HCT116 (cell line): ENCODE data around the gene DLX2. TPM values are rescaled to one million over a fixed set of nuclear protein-coding genes. Genes with fewer than 3 reads are reported as not detected.

ENCODE experiments used
- ATAC-seq: fragments of 200-7000 bp; cut with Tn5 transposase; 2 replicates; pipeline ENCODE4 v1.9.1; 2020; ENCODE audit warnings: mild to moderate bottlenecking, moderate library complexity
- BruUV-seq: library from RNA; stranded (reverse); fragments of 400-500 nt; replicated peaks from 2 replicates; lab custom pipeline; 2021; lab: Mats Ljungman, UMichigan
- CTCF ChIA-PET: fragments of 300-600 bp; sonication (Branson Sonifier 250); formaldehyde crosslinking; loops from one replicate; lab custom pipeline; 2021; ENCODE audit warnings: antibody characterized with exemption; lab: Charles Lee
- POLR2A ChIA-PET: fragments of 300-600, 350-600 bp; sonication (Branson Sonifier 250); formaldehyde crosslinking; loops from one replicate; lab custom pipeline; 2021; ENCODE audit warnings: antibody characterized with exemption; lab: Charles Lee
- RAD21 ChIA-PET, 2 experiments: fragments of 300-600 bp; sonication (Branson Sonifier 250); formaldehyde crosslinking; loops; one replicate each; lab custom pipeline; 2023; ENCODE audit warnings: low total read pairs in 2 of 2; ENCODE audit not compliant: uncharacterized antibody in 2 of 2, unreplicated experiment in 2 of 2, low non-redundant PET in 1 of 2; lab: Charles Lee
- DNase-seq: peaks from one replicate; pipeline ENCODE4 v3.0.0-alpha.2; 2010; ENCODE audit warnings: low read depth, low spot score
- H2AFZ ChIP-seq: fragments of 200-600 bp; shearing (Covaris generic), sonication (generic); 2 replicates; pipeline ENCODE4 v1.6.1; 2017; ENCODE audit warnings: low read depth, mixed run types, mixed read lengths, antibody characterized with exemption, low read length; ENCODE audit not compliant: poor library complexity, severe bottlenecking
- H3K27ac ChIP-seq: 2 replicates; pipeline ENCODE4 v1.5.1; 2012; ENCODE audit warnings: low read depth, low read length
- H3K27me3 ChIP-seq: fragments of 200-600 bp; sonication (generic); 2 replicates; pipeline ENCODE4 v1.6.1; 2016; ENCODE audit warnings: mixed run types, low read length, mixed read lengths; ENCODE audit not compliant: insufficient read depth
- H3K36me3 ChIP-seq, 2 experiments: fragments of 200-500 bp in 1 of 2; fragments of 200-600 bp in 1 of 2; sonication (Bioruptor generic) in 1 of 2; sonication (generic) in 1 of 2; 2 replicates each; pipeline versions ENCODE4 v1.5.1 to v1.6.1; 2014 to 2016; ENCODE audit warnings: low read length in 2 of 2, inconsistent platforms in 1 of 2, mixed read lengths in 1 of 2, mixed run types in 1 of 2; ENCODE audit not compliant: insufficient read depth in 2 of 2, control insufficient read depth in 1 of 2
- H3K4me1 ChIP-seq, 2 experiments: fragments of 200-600 bp in 1 of 2; sonication (generic) in 1 of 2; 2 replicates each; pipeline versions ENCODE4 v1.5.1 to v1.6.1; 2012 to 2017; ENCODE audit warnings: low read length in 2 of 2, inconsistent platforms in 1 of 2, mild to moderate bottlenecking in 1 of 2, mixed read lengths in 1 of 2, mixed run types in 1 of 2, moderate library complexity in 1 of 2; ENCODE audit not compliant: insufficient read depth in 2 of 2, control insufficient read depth in 1 of 2
- H3K4me2 ChIP-seq: fragments of 200-600 bp; sonication (generic); 2 replicates; pipeline ENCODE4 v1.6.1; 2017; ENCODE audit warnings: mixed run types, low read length, mixed read lengths
- H3K4me3 ChIP-seq, 2 experiments: fragments of 200-600 bp in 1 of 2; sonication (generic) in 1 of 2; replicated peaks in 1 of 2; 2 replicates each; pipeline ENCODE4 v1.5.1; 2011 to 2016; ENCODE audit warnings: low read length in 2 of 2, control low read depth in 1 of 2, low read depth in 1 of 2, mild to moderate bottlenecking in 1 of 2, mixed read lengths in 1 of 2, mixed run types in 1 of 2
- H3K79me2 ChIP-seq: fragments of 200-600 bp; sonication (generic); 2 replicates; pipeline ENCODE4 v1.6.1; 2017; ENCODE audit warnings: mild to moderate bottlenecking, mixed run types, low read length, moderate library complexity, mixed read lengths; ENCODE audit not compliant: insufficient read depth
- H3K9ac ChIP-seq: fragments of 200-600 bp; sonication (generic); 2 replicates; pipeline ENCODE4 v1.6.1; 2016; ENCODE audit warnings: low read length, mixed read lengths
- H3K9me2 ChIP-seq: fragments of 200-600 bp; sonication (generic), shearing (Covaris generic); 2 replicates; pipeline ENCODE4 v1.6.1; 2017; ENCODE audit warnings: mixed run types, mild to moderate bottlenecking, moderate library complexity; ENCODE audit not compliant: insufficient read depth
- H3K9me3 ChIP-seq, 2 experiments: fragments of 200-500 bp in 1 of 2; fragments of 200-600 bp in 1 of 2; sonication (Bioruptor generic) in 1 of 2; sonication (generic) in 1 of 2; 2 replicates each; pipeline ENCODE4 v1.6.1; 2014 to 2017; ENCODE audit warnings: low read length in 2 of 2, mixed read lengths in 2 of 2, inconsistent platforms in 1 of 2, low read depth in 1 of 2, mild to moderate bottlenecking in 1 of 2, mixed run types in 1 of 2, moderate library complexity in 1 of 2; ENCODE audit not compliant: control insufficient read depth in 1 of 2, insufficient read depth in 1 of 2
- H4K20me1 ChIP-seq: fragments of 200-600 bp; sonication (generic), shearing (Covaris generic); 2 replicates; pipeline ENCODE4 v1.6.1; 2017; ENCODE audit warnings: mixed run types, mild to moderate bottlenecking, moderate library complexity; ENCODE audit not compliant: insufficient read depth
- ATF3 ChIP-seq: IDR thresholded peaks from 2 replicates; pipeline ENCODE4 v1.6.1; 2012
- CEBPB ChIP-seq: IDR thresholded peaks from 2 replicates; pipeline ENCODE4 v1.6.1; 2012; ENCODE audit warnings: low read depth
- ELF1 ChIP-seq: IDR thresholded peaks from 2 replicates; pipeline ENCODE4 v1.6.1; 2012; ENCODE audit warnings: low read depth, borderline replicate concordance
- EZH2 ChIP-seq: fragments of 200-600 bp; sonication (generic); IDR thresholded peaks from 2 replicates; pipeline ENCODE4 v1.6.1; 2017; ENCODE audit warnings: antibody characterized with exemption, mixed run types
- EZH2phosphoT487 ChIP-seq: fragments of 200-600 bp; IDR thresholded peaks from 2 replicates; pipeline ENCODE4 v1.6.1; 2018; ENCODE audit warnings: antibody characterized with exemption, borderline replicate concordance
- MAX ChIP-seq: IDR thresholded peaks from 2 replicates; pipeline ENCODE4 v1.6.1; 2012
- POLR2AphosphoS5 ChIP-seq: IDR thresholded peaks from 2 replicates; pipeline ENCODE4 v1.6.1; 2011; ENCODE audit warnings: mild to moderate bottlenecking, low read depth, low read length, moderate library complexity
- SRF ChIP-seq: IDR thresholded peaks from 2 replicates; pipeline ENCODE4 v1.6.1; 2012; ENCODE audit warnings: low read depth
- TCF7L2 ChIP-seq: IDR thresholded peaks from 2 replicates; pipeline ENCODE4 v1.7.0; 2011; ENCODE audit warnings: borderline replicate concordance, inconsistent platforms; ENCODE audit not compliant: insufficient read depth, insufficient read length; ENCODE audit errors: extremely low read depth
- YY1 ChIP-seq: IDR thresholded peaks from 2 replicates; pipeline ENCODE4 v1.6.1; 2011; ENCODE audit warnings: low read length, low read depth, moderate library complexity, mild to moderate bottlenecking; ENCODE audit not compliant: insufficient replicate concordance; ENCODE audit errors: extremely low read depth
- ZFX ChIP-seq: fragments of 450-650 bp; IDR thresholded peaks from 2 replicates; pipeline ENCODE4 v1.6.1; 2017
- ZNF274 ChIP-seq: fragments of 200-500 bp; sonication (Bioruptor generic); IDR thresholded peaks from 2 replicates; pipeline ENCODE4 v1.6.1; 2014; ENCODE audit warnings: mild to moderate bottlenecking, low read depth, low read length, inconsistent platforms
- intact Hi-C: fragments of 100-400 bp; cut with micrococcal nuclease; formaldehyde crosslinking; loops from 2 replicates; pipeline ENCODE4 v1.10.0; 2022
- total RNA-seq: library from RNA; stranded (reverse); gene quantifications from one replicate; pipeline ENCODE4 v1.2.1, GENCODE V29; 2021; ENCODE audit not compliant: unreplicated experiment
- TF ChIP-seq, protein P1 (sequence below), 3 experiments: fragments of 200-600 bp in 1 of 3; sonication (generic) in 1 of 3; IDR thresholded peaks in 2 of 3; conservative IDR thresholded peaks in 1 of 3; 2 replicates each; pipeline ENCODE4 v1.5.1; 2012 to 2017; ENCODE audit warnings: low read depth in 2 of 3, low read length in 2 of 3, antibody characterized with exemption in 1 of 3, borderline replicate concordance in 1 of 3, control low read depth in 1 of 3, mild to moderate bottlenecking in 1 of 3, mixed read lengths in 1 of 3, mixed run types in 1 of 3, moderate library complexity in 1 of 3; ENCODE audit not compliant: insufficient read depth in 1 of 3

The DLX2 gene
- total RNA-seq, 1 experiment from 2014 or later = 3.7 TPM

DNA sequence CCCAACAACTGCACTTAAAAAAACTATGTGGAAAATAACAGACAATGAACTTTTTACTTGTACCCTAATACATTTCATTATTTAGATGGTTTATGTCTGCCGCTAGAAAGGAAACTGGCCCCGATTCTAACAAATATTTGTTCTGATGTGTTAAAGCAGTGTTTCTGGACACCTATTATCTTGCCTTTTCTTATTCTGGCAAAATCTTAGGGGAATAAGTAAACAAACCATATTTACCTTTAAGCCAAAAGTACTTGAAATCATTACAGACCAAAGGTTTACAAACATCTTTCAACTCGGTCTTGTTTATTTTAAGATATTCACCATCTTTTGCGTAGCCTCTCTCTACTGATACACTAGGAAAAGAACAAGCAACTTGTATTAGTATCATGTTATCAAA lies 29.2 kb downstream of the DLX2 start:
- H3K9ac ChIP-seq = no peak overlapping the region
- no peaks in the 10 kb centered on the region for H4K20me1 ChIP-seq
- no peak for DNase-seq
- no TSS peak for BruUV-seq
- H3K9me2 ChIP-seq = no peaks in the 10 kb centered on the region
- H3K9me3 ChIP-seq = no peaks in the 10 kb centered on the region
- POLR2A ChIA-PET = no interaction called here
- intact Hi-C loops = no loop called here
- H2AFZ ChIP-seq = no peak overlapping the region
- RAD21 ChIA-PET = no interaction called here
- no peaks in the 10 kb centered on the region for H3K36me3 ChIP-seq
- CTCF ChIA-PET = no interaction called here
- H3K27me3 ChIP-seq = no peaks in the 10 kb centered on the region
- no peak overlapping the region for H3K4me2 ChIP-seq
- no peak overlapping the region for H3K27ac ChIP-seq
- H3K4me1 ChIP-seq = no peaks in the 10 kb centered on the region
- TF ChIP-seq, protein P1, sequence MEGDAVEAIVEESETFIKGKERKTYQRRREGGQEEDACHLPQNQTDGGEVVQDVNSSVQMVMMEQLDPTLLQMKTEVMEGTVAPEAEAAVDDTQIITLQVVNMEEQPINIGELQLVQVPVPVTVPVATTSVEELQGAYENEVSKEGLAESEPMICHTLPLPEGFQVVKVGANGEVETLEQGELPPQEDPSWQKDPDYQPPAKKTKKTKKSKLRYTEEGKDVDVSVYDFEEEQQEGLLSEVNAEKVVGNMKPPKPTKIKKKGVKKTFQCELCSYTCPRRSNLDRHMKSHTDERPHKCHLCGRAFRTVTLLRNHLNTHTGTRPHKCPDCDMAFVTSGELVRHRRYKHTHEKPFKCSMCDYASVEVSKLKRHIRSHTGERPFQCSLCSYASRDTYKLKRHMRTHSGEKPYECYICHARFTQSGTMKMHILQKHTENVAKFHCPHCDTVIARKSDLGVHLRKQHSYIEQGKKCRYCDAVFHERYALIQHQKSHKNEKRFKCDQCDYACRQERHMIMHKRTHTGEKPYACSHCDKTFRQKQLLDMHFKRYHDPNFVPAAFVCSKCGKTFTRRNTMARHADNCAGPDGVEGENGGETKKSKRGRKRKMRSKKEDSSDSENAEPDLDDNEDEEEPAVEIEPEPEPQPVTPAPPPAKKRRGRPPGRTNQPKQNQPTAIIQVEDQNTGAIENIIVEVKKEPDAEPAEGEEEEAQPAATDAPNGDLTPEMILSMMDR (IDR thresholded peaks at IDR 0.05 in 2 of 3, conservative IDR thresholded peaks at IDR 0.05 in 1 of 3; ENCODE audit: borderline replicate concordance in 1 of 3, insufficient read depth in 1 of 3, low read depth in 2 of 3, low read length in 2 of 3) = no peak
- TF ChIP-seq TCF7L2 = no peak
- no peak for TF ChIP-seq ZNF274
- TF ChIP-seq ELF1 = no peak
- no peak for TF ChIP-seq ATF3
- no peak for TF ChIP-seq ZFX
- no peak for TF ChIP-seq YY1
- TF ChIP-seq EZH2 = no peak
- H3K79me2 ChIP-seq = no peaks in the 10 kb centered on the region
- ATAC-seq = no peak
- no peak overlapping the region for H3K4me3 ChIP-seq

DNA sequence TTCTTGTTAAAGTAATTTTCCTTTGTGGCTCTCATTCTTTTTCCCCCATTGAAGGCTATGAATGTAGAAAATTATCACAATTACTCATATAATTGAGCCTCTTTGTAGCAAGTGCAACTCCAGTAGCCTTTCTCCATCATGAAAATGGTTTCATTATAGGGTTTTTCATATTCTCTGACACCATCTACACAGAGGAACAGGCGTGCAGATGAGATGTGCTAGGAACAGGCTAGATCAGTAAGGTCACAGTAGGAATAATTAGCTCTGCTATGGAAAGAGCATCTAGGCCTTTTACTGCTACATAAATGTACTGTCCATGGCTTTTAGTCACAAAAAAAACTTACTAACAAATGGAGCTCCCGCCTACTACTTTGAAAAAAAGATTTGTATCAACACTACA lies 30.0 kb downstream of the DLX2 start:
- no peaks in the 10 kb centered on the region for H3K9me3 ChIP-seq
- intact Hi-C loops = no loop called here
- BruUV-seq = no TSS peak
- no peaks in the 10 kb centered on the region for H3K36me3 ChIP-seq
- TF ChIP-seq EZH2 (no peak), TCF7L2 (no peak), POLR2AphosphoS5 (no peak), EZH2phosphoT487 (no peak), MAX (no peak), SRF (no peak), CEBPB (no peak)
- TF ChIP-seq, protein P1 (IDR thresholded peaks at IDR 0.05 in 2 of 3, conservative IDR thresholded peaks at IDR 0.05 in 1 of 3; ENCODE audit: borderline replicate concordance in 1 of 3, insufficient read depth in 1 of 3, low read depth in 2 of 3, low read length in 2 of 3) = no peak
- H3K4me3 ChIP-seq = no peak overlapping the region
- no peaks in the 10 kb centered on the region for H3K27me3 ChIP-seq
- ATAC-seq (no peak), DNase-seq (no peak)
- ChIA-PET CTCF (no interaction called here), RAD21 (no interaction called here), POLR2A (no interaction called here)
- H3K27ac ChIP-seq = no peak overlapping the region
- no peak overlapping the region for H2AFZ ChIP-seq
- H4K20me1 ChIP-seq = no peaks in the 10 kb centered on the region
- no peaks in the 10 kb centered on the region for H3K9me2 ChIP-seq
- no peaks in the 10 kb centered on the region for H3K79me2 ChIP-seq
- no peaks in the 10 kb centered on the region for H3K4me1 ChIP-seq
- H3K4me2 ChIP-seq = no peak overlapping the region
- no peak overlapping the region for H3K9ac ChIP-seq
